Measurements from ENCODE around the gene DUSP28.
"Not testable (repeated sequence)": the region's sequence is repeated elsewhere in the genome, so short reads cannot be mapped to it uniquely, and the experiment has no call there.

DUSP28 gene

DNA sequence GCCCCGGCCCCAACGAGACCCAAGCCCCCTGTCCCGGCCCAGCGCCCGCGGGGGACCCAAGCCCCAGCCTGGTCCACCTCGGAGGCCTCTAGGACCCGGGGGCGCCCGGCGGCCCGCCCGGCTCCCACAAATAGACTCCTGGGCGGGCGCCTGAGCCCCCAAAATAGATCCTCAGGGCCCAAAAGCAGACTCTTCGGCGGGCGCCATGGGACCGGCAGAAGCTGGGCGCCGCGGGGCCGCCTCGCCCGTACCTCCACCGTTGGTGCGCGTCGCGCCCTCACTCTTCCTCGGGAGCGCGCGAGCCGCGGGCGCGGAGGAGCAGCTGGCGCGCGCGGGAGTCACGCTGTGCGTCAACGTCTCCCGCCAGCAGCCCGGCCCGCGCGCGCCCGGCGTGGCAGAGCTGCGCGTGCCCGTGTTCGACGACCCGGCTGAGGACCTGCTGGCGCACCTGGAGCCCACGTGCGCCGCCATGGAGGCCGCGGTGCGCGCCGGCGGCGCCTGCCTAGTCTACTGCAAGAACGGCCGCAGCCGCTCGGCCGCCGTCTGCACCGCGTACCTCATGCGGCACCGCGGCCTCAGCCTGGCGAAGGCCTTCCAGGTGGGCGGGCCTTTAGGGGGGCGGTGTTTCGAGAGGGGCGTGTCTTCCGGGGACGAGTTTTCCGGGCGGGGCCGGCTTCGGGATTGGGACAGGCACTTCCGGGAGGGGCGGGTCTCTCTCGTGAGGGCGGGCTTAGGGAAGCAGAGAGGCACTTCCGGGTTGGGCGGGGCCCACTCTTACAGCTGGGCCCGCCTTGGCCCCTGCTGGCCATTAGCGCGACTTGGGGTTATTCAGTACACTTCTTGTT is 545 bp downstream of the DUSP28 start:
- no peaks in the 10 kb centered on the region for H3K36me3 ChIP-seq (ENCODE audit: insufficient read depth, low read length)
- peaks cover 36% of the 10 kb centered on the region for H3K4me1 ChIP-seq (ENCODE audit: control insufficient read depth, insufficient read depth, low read length, unreplicated experiment)
- H3K27me3 ChIP-seq (ENCODE audit: insufficient read depth, low read length) = no peaks in the 10 kb centered on the region
- H2AFZ ChIP-seq (ENCODE audit: low read length, unreplicated experiment) = peak overlapping the region; percentile 15
- H3K79me2 ChIP-seq (ENCODE audit: control insufficient read depth, insufficient read depth, low read length, unreplicated experiment) = peaks cover 28% of the 10 kb centered on the region
- H3K27ac ChIP-seq (ENCODE audit: low read depth, low read length) = peak overlapping the region; percentile 84
- peak overlapping the region; percentile 77 for H3K4me3 ChIP-seq (ENCODE audit: low read depth, low read length)

DNA sequence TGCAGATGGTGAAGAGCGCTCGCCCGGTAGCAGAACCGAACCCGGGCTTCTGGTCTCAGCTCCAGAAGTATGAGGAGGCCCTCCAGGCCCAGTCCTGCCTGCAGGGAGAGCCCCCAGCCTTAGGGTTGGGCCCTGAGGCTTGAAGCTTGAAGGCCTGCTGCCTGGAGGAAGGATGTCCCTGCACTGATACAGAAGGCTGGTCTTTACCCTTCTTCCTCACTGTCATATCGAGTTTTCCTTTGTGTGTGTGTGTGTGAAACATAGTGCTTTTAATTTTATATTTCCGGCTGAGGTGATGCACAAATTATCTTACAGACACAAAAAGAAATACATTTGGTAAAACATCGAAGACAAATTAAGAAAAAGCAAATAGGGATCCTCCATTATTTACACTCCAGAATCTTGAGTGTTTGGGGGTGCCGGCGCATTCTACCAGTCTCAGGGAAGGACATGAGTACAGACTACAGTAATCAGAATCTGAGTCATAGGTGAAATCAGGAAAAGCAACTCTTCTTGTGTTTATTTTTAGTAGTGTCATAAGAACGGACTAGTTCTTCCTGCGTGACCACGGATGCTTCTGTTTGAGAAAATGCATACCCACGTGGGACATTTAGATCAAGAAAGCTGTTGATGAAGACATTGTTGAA is 1.3 kb downstream of the DUSP28 start:
- H3K4me3 ChIP-seq (ENCODE audit: low read depth, low read length) = peak overlapping the region; percentile 77
- H3K4me1 ChIP-seq (ENCODE audit: control insufficient read depth, insufficient read depth, low read length, unreplicated experiment) = peaks cover 41% of the 10 kb centered on the region
- H3K27me3 ChIP-seq (ENCODE audit: insufficient read depth, low read length) = no peaks in the 10 kb centered on the region
- H3K27ac ChIP-seq (ENCODE audit: low read depth, low read length) = peak overlapping the region; percentile 84
- peaks cover 26% of the 10 kb centered on the region for H3K79me2 ChIP-seq (ENCODE audit: control insufficient read depth, insufficient read depth, low read length, unreplicated experiment)
- H3K36me3 ChIP-seq (ENCODE audit: insufficient read depth, low read length) = no peaks in the 10 kb centered on the region
- H2AFZ ChIP-seq (ENCODE audit: low read length, unreplicated experiment) = no peak overlapping the region

DNA sequence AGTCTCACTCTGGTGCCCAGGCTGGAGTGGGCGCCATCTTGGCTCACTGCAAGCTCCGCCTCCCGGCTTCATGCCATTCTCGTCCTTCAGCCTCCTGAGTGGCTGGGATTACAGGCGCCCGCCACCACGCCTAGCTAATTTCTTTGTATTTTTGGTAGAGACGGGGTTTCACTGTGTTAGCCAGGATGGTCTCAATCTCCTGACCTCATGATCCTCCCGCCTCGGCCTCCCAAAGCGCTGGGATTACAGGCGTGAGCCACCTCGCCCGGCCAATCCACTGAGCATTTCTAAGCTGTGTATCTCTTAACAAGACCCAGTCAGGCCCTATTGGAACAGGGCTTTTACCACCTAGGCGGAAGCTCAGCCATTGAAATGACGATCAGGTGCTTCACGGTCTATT is 3.1 kb downstream of the DUSP28 start:
- H3K27me3 ChIP-seq (ENCODE audit: insufficient read depth, low read length); H3K4me3 ChIP-seq (ENCODE audit: low read depth, low read length); H2AFZ ChIP-seq (ENCODE audit: low read length, unreplicated experiment); H3K27ac ChIP-seq (ENCODE audit: low read depth, low read length); H3K36me3 ChIP-seq (ENCODE audit: insufficient read depth, low read length): not testable (repeated sequence)
- H3K4me1 ChIP-seq (ENCODE audit: control insufficient read depth, insufficient read depth, low read length, unreplicated experiment) = peaks cover 48% of the 10 kb centered on the region
- H3K79me2 ChIP-seq (ENCODE audit: control insufficient read depth, insufficient read depth, low read length, unreplicated experiment) = peaks cover 16% of the 10 kb centered on the region

DNA sequence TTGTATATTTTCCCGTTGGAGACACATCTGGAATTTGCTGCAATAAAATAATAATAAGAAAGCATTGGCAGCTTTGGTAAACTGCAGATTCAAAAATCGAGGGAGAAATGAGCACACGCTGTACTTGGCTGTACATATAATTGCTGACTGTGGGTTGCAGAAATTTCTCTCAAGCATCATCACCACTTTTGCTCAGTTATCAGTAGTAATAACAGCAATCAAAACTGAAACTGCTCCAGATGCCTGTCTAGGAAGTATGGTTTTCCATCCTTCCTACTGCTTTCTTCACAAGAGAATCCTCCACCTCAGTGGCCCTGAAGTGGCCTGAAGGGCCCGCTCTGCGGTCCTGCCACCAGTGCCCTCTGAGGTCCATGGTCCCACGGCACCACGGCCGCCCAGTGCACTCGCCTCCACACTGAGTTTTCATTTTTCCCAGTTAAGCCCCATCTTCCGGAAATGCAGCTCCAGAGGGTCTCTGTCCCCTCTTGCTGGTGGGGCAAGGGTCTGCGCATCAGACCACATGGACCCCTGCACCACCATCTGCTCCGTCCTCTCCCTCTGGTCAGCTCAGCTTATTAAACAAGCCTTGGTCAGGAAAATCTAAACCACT is 3.9 kb downstream of the DUSP28 start:
- no peak overlapping the region for H3K4me3 ChIP-seq (ENCODE audit: low read depth, low read length)
- H3K4me1 ChIP-seq (ENCODE audit: control insufficient read depth, insufficient read depth, low read length, unreplicated experiment) = peaks cover 44% of the 10 kb centered on the region
- H2AFZ ChIP-seq (ENCODE audit: low read length, unreplicated experiment) = no peak overlapping the region
- H3K79me2 ChIP-seq (ENCODE audit: control insufficient read depth, insufficient read depth, low read length, unreplicated experiment) = peaks cover 10% of the 10 kb centered on the region
- no peak overlapping the region for H3K27ac ChIP-seq (ENCODE audit: low read depth, low read length)
- no peaks in the 10 kb centered on the region for H3K27me3 ChIP-seq (ENCODE audit: insufficient read depth, low read length)
- no peaks in the 10 kb centered on the region for H3K36me3 ChIP-seq (ENCODE audit: insufficient read depth, low read length)

DNA sequence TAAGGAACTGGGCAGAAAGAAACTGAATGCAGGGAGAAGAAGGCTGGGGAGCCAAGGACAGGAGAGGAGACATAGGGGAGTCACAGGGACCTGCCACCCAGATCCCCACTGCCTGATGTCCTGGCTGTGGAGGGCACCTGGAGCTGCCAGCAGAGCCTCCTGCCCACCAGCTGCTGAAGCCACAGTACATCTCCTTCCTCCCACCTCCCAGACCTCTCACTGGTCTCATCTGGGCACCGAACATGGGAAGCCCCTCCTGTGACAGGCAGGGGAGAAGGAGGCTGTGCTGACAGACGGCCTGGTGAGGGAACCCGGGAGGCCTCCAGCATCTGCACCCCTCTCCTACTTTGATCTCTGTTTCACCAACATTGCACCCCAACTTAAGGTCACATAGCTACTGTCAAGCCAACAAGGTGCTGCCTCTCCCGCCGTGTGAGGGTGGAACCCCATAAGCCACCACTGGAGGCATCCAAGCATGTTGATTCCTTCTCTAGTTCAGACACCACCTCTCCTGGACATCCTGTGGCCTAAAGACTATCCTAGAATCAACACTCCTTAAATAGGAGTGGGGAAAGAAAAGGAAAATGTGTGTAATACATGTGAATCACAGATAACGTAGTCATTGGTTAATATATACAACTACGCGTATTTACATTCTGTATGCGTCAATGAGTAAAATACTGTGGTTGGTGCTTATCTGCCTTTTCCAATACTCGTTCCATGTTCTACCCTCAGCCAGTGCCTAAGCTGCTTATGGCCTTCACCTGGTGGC is 4.6 kb downstream of the DUSP28 start:
- Histone ChIP-seq H3K27ac (ENCODE audit: low read depth, low read length) (no peak overlapping the region), H3K4me1 (ENCODE audit: control insufficient read depth, insufficient read depth, low read length, unreplicated experiment) (peaks cover 43% of the 10 kb centered on the region), H3K27me3 (ENCODE audit: insufficient read depth, low read length) (no peaks in the 10 kb centered on the region), H3K79me2 (ENCODE audit: control insufficient read depth, insufficient read depth, low read length, unreplicated experiment) (peaks cover 4% of the 10 kb centered on the region), H2AFZ (ENCODE audit: low read length, unreplicated experiment) (no peak overlapping the region), H3K36me3 (ENCODE audit: insufficient read depth, low read length) (no peaks in the 10 kb centered on the region), H3K4me3 (ENCODE audit: low read depth, low read length) (no peak overlapping the region)

DNA sequence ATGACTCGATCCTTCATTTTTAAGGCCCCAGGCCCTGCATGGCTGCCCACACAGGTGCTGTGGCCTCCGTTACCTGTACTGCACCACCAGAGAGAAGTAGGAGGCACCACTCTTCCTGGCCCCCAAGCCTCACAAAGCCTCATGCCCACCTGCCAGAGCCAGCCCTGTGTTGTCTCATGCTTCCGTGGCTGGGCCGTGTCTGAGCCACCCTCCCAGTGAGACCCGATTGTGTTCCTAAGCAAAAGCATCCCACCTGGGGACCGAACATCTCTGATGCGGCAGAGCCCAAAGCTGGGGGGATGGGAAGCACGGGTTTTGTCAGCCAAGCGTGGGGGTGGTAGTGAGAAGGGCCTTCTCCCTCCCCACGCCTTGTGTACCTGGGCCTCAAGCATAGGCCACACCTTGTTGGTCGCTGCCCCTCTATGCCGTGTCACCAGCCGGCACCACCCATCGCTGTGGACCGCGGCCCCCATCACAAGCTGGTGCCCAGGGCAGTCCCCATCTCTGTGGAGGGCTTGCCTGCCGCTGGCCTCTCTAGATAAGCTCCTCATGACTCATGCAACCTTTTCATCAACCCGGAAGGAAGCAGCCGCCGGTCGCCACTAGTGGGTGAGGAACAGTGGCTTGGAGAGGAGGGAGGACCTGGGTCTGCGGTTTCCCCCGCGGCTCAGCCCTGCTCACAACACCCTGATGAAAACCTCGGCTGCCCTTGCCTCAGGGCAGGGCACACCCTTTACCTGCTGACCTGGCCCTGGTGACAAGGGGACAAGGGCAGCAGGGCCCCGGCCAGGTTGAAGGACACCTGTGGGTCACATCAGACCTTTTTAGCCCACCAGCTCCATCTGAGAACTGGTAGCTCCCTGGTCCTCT is 5.4 kb downstream of the DUSP28 start:
- Histone ChIP-seq H3K4me1 (ENCODE audit: control insufficient read depth, insufficient read depth, low read length, unreplicated experiment) (peaks cover 42% of the 10 kb centered on the region), H3K36me3 (ENCODE audit: insufficient read depth, low read length) (no peaks in the 10 kb centered on the region), H3K27me3 (ENCODE audit: insufficient read depth, low read length) (no peaks in the 10 kb centered on the region), H2AFZ (ENCODE audit: low read length, unreplicated experiment) (peak overlapping the region; percentile 78), H3K79me2 (ENCODE audit: control insufficient read depth, insufficient read depth, low read length, unreplicated experiment) (peaks cover 3% of the 10 kb centered on the region), H3K4me3 (ENCODE audit: low read depth, low read length) (peak overlapping the region; percentile 65), H3K27ac (ENCODE audit: low read depth, low read length) (peak overlapping the region; percentile 44)

DNA sequence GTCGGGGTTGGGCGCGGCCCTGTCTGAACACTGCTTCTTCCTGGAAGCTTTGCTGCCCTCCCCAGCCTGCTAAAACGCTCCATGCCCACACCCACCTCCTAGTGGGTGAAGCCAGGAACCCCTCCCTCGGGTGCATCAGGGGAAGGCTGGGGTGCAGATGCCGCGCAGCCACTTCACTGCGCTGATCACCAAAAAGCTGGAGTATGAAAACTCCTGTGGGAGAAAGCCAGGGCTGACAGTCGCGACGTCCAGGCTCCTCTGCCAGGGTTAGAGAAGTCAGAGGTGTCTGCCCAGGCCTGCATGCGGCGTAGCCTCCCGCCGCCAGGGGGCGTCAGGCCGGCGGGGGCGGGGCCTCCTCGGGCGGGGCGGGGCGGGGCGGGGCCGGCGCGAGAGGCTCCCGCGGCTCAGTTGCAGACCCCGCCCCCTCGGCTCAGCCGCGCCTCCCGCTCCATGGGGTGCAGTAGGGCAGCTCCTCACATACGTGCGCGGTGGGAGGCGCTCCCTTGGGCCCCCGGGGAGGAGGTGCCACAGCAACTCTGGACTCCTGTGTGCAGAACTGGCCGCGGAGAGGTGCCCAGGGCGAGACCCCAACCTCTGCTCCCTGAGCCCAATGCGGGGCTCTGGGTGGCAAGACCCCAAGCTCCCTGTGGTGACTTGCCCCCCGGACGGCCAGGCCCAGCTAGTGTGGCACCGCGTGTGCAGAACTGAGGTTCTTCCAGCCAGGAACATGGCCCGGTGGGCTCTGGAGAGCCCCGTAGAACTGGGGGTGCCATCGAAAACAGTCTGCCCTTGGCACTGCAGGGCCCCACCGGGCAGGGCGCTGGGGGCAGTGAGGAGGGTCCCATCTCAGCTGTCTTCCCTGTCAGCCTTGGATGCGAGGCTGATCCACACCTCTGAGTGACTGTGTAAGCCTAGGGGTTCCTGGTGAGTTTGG is 6.3 kb downstream of the DUSP28 start:
- Histone ChIP-seq H2AFZ (ENCODE audit: low read length, unreplicated experiment) (peak overlapping the region; percentile 78), H3K4me1 (ENCODE audit: control insufficient read depth, insufficient read depth, low read length, unreplicated experiment) (peaks cover 42% of the 10 kb centered on the region), H3K36me3 (ENCODE audit: insufficient read depth, low read length) (no peaks in the 10 kb centered on the region), H3K79me2 (ENCODE audit: control insufficient read depth, insufficient read depth, low read length, unreplicated experiment) (peaks cover 3% of the 10 kb centered on the region), H3K4me3 (ENCODE audit: low read depth, low read length) (peak overlapping the region; percentile 79), H3K27ac (ENCODE audit: low read depth, low read length) (peak overlapping the region; percentile 44), H3K27me3 (ENCODE audit: insufficient read depth, low read length) (no peaks in the 10 kb centered on the region)

DNA sequence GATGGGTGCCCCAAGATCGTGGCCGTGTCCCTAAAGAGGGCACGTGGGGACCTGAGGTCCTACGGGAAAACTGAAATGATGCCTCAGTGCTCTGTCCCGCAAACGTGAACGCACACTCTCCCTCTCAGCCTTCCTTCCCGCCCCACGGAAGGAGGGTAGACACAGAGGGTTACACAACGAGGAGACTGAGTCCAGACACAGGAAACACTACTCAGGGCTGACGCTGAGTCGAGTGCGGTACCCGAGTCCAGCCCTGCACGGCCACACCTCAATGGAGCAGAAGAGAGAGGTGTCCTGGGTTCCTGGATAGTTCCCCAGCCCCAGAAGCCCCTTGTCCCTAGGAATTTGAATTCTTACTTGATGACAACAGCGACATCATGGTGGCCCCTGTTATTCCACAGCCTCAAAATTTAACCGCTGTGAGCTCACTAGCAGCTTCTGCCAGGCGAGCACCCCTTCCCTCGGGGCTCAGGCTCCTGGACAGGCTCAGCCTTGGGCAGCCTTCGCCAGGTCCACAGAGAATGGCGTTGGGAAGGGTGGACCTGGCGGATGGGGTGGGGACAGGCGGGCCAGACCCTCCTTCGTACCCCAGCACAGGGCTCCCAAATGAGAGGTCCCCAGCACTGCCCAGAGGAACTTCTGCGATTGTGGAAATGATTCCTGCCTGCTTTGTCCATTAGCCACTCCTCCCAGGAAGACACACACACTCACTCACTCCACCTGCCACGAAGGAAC is 7.1 kb downstream of the DUSP28 start:
- Histone ChIP-seq H2AFZ (ENCODE audit: low read length, unreplicated experiment) (no peak overlapping the region), H3K36me3 (ENCODE audit: insufficient read depth, low read length) (no peaks in the 10 kb centered on the region), H3K4me3 (ENCODE audit: low read depth, low read length) (peak overlapping the region; percentile 79), H3K79me2 (ENCODE audit: control insufficient read depth, insufficient read depth, low read length, unreplicated experiment) (peaks cover 3% of the 10 kb centered on the region), H3K27me3 (ENCODE audit: insufficient read depth, low read length) (no peaks in the 10 kb centered on the region), H3K27ac (ENCODE audit: low read depth, low read length) (no peak overlapping the region), H3K4me1 (ENCODE audit: control insufficient read depth, insufficient read depth, low read length, unreplicated experiment) (peaks cover 36% of the 10 kb centered on the region)
